Activated CD4-positive, CD25-positive, alpha-beta regulatory T cell (primary cell): Measurements from ENCODE around the gene EIF4EBP3.

Experiments used
- DNase-seq, 4 experiments: peaks; one replicate each; lab custom pipeline; 2025; lab: John Stamatoyannopoulos, UW

Gene EIF4EBP3

DNA sequence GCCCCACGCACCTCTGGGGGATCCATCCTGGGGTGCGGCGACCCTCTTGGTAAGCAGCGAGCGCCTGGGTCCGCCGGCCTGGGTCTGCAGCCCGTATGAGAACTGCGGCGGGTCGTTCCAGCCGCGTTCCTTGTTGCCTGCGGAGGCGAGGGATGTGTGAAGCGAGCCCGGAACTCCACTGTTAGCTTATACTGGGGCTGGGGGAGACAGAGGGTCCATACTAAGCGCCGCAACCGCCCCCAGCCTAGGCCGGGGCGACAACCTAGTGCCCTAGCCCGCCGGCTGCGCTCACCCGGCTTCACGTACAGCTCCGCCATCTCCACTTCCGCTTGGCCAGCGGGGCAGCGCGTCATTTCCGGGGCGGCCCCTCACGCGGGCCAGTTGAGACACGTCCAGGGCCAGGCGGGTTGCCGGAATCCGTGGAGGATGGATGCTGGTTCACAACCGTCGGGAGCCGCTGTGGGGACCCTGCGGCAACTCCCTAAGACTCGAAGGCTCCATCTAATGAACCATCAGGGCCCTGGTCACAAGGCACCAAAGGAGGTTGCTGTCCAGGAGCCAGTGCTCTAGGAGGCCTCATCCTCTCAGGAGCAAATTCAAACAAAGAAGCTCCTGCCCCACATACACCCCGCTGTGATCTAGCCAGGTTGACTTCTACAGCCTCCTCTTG is 9.8 kb downstream of the EIF4EBP3 start, which contains the start of gene SRA1:
Gene SRA1, minus strand, starts transcription at position 338 of the 670 bp plus-strand sequence. Its CDS starts 21 bp downstream, at position 317.
- DNase-seq, result peak; percentile 70 to 75 (median 70)

DNA sequence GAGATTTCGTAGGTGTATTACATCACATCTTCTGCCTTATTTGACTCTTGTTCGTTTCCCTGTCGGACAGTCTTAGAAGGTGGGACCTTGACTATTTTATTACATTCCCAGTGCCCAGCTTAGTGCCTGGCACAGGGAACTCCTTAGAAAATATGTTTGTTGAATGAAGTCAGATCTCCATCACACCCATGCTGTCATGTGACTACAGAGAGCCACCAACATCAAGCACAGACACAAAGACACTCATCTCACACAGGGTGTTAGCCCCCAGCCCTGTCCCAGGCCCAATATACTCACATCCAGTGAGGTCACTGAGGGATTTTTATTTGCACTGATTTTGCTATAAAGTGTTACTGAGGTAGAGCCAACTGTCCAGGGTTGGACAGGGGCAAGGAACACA is 10.5 kb downstream of the EIF4EBP3 start:
- DNase-seq, result no peak

DNA sequence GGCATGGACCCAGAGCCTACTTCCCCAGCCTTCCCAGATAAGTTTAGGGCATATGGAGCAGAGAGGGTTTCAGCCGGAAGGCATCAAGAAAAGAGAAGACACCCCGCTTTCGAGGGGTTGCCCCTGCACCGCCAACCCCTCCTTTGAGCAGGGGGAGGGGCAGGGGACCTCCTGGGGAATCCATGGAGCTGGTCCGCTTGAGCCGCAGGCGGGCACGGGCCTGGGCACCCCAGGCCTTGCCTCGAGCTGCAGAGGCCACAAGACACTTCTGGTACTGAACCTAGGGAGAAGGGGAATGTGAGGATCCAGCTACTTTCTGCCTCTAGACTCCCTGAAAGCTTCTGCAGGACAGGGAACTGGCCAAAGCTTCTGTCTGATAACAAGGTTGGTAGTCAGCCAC is 11.1 kb downstream of the EIF4EBP3 start:
- DNase-seq, result no peak

DNA sequence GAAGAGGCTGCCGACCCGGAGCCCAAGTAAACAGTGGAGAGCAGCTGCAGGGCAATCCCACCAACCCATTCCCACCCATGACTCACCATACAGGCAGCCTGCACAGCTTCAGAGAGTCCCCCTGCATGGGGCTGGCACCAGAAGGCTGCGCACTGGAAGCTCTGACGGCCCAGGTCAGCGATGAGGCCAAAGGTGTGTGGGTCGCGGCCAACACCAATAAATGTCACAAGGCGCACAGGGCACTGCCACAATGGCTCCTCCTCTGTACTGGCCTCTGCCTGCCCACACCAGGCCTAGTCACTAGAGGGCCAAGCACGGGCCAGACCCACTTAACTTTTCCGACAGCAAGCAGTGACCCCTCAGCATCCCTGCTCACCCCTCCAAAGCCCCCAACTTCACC is 12.8 kb downstream of the EIF4EBP3 start:
- DNase-seq, result no peak

DNA sequence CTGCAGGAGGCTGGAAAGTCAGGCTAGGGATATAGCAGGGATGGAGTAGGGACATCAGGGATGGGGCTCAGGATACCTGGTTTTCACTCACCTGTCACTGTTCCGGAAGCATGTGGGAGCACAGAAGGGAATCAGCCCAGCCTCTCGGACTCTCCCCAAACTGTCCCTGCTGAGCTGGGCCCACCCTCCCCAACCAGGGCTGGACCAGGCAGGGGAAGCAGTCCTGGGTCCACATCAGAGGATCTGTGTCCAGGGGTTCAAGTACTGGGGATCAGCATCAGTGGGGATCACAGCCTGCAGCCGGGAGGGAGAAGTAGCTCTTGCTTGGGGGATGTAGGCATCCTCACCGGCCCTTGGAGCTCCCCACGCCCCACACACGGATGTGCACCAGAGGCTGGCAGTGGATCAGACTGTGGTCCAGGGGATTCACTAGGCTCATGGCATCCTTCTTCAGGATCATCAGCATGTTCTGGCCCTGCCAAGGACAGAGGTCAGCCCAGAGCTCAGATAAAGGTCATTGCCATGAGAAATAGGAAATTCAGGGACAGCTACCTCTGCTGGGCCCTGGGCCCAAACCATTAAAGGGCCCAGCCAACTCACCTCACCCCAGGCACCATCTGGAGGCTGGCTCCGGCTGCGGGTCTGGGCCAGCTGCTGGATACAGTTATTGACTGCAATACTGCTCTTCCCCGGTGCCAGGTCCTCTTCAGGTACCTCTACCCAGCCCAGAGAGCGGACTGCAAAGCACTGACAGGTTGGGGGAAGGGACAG is 14.5 kb downstream of the EIF4EBP3 start:
- DNase-seq, result no peak

DNA sequence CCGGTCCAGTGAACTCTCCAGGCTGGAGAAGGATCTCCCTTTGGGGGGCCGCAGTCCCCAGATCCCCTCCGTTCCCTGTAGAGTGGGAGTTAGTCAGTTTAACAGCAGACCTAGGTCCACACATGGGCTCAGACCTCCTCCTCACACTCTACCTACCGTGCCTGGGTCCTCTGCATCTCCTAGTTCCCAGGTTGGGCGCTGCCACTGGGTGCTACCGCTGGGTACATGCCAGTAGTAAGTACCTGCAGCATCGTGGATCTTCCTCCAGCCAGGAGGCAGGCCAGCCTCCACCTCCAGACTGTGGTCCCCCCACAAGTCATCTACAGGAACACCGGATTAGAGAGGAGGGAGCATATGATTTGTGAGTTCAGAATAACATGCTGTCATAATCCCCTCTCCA is 16.1 kb downstream of the EIF4EBP3 start:
- no peak for DNase-seq

DNA sequence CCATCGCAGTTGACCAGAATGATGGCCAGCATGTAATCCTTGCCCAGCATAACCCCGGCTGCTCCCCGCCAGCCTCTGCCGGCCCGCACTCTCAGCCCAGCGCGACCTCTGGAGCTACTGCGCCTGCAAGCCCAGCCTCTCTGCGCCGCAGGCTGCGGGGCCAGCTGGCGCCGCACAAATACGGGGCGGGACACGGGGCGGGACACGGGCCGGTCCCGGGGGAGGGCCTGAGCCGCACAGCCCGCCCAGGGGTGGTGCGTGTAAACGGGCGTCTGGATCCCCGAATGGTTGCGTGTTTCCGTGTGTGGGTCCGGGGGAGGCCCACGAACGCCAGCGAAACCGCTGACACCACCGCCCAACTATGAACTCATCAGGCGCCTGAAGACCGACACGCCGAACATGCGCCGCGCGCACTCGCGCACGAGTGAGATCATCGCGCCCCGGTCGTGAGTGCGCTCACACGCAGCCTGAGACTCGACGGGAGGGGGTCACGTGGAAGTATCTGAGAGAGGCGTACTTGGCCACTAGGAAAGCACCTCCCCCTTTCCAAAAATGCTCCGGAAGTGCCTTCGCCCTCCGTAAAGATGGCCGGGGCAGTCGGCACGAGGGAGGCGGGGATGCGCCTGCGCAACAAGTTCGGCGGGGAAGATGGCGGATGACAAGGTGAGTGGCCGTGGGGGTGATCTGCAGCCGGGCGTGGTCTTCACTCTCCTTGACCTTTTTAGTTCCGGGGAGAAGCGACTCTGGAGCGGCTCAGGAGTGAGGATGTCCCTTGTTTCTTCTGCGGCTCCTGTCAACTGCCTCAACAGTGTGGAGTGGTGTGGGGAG is 16.9 kb downstream of the EIF4EBP3 start, which contains the start of the genes APBB3 and SLC35A4:
Gene APBB3, minus strand, starts transcription at position 403 of the 828 bp plus-strand sequence. Its CDS starts 353 bp downstream, at position 50.
Gene SLC35A4, plus strand, starts transcription at position 633 of the 828 bp plus-strand sequence. CDS start 2,342 bp downstream, outside the sequence.
- peak; percentile 90 to 97 (median 96) for DNase-seq

DNA sequence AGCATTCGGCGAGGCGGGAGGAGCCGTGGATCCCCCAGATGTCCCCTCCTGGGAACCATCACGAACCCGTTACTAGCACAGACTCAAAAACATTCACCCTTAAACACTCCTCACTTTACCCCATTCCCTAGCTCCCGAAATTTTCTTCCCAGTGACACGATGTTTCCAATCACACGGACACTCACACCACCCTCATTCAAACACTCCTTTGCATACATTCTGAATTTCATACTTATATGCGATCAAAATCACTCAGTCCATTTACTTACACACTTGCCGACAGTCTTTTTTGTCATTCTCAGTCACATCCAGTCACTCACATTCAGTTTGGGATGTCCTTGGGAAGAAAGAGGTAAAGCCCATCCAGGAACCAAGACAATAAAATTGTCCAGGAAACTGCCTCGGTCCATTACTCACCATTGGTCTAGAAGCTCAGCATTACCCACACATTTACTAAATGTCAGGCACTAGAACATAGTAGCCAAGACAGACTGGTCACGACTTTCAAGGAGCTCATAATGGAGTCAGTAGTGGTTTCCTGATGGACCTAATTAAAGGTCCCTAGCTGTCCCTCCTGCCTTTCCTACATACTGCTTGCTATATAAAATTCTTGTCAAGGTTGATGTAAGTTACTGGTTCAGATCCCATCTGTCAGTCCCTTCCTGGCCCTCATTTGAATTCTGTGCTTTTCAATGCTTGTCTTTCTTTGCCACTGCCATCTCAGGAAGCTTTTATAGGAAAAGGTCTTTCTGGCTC is 17.7 kb downstream of the EIF4EBP3 start:
- no peak for DNase-seq

DNA sequence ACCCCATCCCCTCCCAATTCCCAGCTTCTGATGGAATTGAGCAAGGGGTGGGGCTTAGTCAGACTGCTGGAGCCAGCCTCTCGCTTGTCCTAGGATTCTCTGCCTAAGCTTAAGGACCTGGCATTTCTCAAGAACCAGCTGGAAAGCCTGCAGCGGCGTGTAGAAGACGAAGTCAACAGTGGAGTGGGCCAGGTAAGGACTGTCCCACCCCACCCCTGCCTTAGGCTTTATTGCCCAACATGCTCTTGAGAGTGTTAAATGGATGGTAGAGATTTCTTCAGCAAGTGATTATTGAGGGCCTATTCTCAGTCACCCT is 18.3 kb downstream of the EIF4EBP3 start:
- no peak for DNase-seq

DNA sequence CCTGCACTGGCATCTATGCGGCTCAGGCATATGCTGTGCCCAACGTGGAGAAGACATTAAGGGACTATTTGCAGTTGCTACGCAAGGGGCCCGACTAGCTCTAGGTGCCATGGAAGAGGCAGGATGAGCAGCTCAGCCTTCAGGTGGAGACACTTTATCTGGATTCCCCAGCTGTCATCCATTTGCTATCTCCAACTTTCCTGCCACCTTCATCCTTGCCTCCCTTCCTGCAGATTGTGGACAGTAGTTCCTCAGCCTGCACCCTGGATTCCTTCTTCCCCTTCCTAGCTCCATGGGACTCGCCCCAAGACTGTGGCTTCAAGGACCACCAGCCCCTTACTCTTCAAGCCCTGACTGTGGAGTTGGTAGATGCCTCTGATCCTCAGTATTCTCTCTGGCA is 19.2 kb downstream of the EIF4EBP3 start:
- no peak for DNase-seq

DNA sequence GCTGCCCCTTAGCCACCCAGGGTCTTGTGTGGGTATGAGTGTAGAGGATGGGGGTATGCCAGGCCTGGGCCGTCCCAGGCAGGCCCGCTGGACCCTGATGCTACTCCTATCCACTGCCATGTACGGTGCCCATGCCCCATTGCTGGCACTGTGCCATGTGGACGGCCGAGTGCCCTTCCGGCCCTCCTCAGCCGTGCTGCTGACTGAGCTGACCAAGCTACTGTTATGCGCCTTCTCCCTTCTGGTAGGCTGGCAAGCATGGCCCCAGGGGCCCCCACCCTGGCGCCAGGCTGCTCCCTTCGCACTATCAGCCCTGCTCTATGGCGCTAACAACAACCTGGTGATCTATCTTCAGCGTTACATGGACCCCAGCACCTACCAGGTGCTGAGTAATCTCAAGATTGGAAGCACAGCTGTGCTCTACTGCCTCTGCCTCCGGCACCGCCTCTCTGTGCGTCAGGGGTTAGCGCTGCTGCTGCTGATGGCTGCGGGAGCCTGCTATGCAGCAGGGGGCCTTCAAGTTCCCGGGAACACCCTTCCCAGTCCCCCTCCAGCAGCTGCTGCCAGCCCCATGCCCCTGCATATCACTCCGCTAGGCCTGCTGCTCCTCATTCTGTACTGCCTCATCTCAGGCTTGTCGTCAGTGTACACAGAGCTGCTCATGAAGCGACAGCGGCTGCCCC is 19.8 kb downstream of the EIF4EBP3 start:
- no peak for DNase-seq

DNA sequence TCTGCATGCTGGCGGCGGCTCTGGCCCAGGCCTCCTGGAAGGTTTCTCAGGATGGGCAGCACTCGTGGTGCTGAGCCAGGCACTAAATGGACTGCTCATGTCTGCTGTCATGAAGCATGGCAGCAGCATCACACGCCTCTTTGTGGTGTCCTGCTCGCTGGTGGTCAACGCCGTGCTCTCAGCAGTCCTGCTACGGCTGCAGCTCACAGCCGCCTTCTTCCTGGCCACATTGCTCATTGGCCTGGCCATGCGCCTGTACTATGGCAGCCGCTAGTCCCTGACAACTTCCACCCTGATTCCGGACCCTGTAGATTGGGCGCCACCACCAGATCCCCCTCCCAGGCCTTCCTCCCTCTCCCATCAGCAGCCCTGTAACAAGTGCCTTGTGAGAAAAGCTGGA is 20.4 kb downstream of the EIF4EBP3 start:
- no peak for DNase-seq

DNA sequence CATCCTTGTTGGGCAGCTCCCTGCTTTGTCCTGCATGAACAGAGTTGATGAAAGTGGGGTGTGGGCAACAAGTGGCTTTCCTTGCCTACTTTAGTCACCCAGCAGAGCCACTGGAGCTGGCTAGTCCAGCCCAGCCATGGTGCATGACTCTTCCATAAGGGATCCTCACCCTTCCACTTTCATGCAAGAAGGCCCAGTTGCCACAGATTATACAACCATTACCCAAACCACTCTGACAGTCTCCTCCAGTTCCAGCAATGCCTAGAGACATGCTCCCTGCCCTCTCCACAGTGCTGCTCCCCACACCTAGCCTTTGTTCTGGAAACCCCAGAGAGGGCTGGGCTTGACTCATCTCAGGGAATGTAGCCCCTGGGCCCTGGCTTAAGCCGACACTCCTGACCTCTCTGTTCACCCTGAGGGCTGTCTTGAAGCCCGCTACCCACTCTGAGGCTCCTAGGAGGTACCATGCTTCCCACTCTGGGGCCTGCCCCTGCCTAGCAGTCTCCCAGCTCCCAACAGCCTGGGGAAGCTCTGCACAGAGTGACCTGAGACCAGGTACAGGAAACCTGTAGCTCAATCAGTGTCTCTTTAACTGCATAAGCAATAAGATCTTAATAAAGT is 21.1 kb downstream of the EIF4EBP3 start:
- no peak for DNase-seq

DNA sequence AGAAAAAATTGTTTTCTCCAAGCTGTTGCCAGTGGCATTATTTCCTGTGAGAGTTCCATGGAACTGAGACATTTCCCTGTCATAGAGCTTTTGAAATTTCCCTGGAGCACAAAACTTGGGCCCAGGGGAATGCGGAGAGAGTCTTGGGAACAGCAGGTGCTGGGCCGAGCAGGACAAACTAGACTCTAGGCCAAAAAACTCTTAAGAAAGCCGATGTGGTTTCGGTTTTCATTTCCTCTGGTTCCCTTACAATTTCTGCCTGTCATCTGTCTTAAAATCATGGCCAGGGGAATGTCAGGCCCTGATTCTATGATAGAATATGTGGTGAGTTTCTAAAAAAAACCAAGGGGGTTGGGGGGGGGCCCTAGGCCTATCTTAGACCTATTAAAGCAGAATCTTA is 21.7 kb downstream of the EIF4EBP3 start:
- no peak for DNase-seq

DNA sequence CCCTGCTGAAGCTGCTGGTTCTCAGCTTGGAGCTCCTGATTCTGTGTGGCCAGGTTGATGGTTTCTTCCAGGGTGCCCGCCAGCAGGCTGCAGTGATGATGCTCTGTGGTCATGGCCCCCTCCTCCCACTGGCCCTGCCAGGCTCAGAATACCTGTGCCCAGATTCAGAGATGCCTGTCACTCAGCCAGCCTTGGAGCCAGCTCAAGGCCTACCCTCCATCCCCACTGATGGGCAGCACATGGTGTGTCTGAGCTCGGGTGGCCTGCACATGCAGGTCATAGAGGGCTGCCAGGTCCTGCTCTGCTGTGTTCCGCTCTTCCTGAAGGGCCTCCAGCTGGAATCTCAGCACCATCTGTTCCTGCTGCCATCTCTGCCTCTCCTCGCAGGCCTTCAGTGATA is 22.6 kb downstream of the EIF4EBP3 start:
- no peak for DNase-seq

DNA sequence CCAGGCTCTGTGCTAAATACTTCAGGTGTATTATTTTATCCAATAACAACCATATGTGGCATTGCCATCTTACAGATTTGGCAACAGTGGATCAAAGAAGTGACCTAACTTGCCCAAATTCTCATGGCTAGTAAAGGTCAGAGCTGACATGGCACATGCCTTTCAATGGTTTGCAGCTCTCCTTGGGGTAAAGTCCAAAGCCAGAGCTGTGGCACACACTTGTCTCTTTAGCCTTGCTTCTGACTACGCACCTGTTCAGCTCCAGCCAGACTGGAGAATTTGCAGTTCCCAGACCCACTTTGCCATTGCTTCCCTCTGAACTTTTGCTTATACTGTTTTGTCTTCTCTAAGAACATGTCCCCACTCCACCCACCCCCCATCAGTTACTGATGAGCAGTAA is 23.0 kb downstream of the EIF4EBP3 start:
- DNase-seq, result no peak

DNA sequence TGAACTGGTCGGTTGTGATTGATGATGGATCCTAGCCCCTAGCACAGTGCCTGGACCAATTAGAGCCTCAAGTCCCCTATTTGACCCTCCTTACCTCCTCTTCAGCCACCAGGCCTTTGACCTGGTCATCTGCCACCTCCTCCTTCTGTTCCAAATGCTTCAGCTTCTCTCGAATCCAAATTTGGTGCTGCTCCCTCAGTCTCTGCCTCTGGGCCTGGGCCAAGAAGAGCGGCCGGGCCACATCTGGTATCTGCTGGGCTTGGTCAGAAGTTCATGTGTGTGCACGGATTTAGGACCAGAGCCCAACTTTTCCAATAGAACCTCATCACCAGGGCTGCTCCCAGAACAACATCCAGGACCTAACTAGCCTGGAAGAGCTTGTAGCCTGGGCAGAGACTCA is 23.6 kb downstream of the EIF4EBP3 start:
- no peak for DNase-seq

DNA sequence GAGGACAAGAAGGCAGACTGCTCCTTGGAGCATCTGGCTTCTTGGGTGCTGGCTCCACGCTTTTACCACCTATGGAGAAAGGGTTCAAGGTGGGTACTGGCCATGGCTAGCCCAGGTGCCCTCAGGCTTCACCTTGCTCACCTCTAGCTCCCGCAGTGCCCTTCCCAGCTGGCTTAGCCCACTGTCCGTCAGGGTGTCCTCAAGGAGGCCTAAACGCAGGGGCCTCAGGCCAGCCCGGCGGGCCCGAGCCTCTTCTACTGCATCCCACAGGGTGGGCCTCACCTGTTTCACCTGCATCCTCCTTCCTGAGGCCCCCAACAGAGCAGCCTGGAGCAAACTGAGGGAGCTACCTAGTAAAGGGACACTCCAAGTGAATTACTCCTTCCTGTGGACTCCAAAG is 26.2 kb downstream of the EIF4EBP3 start:
- DNase-seq, result no peak

DNA sequence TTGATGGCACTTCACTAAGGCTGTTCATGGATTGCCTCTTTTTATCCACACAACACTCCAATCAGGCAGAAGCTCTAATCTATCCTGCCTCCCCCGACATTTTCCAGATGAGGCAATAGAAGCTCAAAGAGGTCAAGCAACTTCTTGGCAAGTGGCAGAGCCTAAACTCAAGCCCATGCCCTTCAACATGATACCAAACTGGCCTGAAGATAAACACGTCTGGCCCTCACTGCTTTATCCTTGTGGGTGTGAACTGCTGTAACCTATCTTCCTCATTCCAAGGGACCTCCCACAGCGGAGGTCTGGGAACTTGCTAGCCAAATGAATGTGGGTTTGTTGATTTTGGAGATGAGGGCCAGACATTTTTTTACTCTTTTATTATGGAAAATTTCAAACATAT is 26.7 kb downstream of the EIF4EBP3 start:
- DNase-seq, result no peak

DNA sequence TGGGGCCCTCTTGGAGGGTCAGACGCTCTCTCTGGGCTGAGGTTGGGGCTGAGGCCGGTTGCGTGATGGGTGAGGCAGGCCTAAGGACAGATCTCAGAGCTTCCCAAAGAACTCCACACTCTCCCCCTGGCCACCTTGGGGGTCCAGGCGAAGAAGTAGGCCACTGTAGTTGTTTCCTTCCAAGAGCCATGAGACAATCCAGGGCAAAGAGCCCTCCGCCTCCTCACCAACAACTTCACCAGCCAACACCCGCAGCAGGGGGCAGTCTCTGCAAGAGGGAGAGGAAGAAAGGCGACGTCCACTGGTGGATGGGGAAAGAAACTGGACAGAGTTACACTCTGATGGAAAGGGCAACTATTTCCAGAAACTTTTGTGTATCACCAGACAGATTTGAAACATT is 27.8 kb downstream of the EIF4EBP3 start:
- DNase-seq, result no peak

DNA sequence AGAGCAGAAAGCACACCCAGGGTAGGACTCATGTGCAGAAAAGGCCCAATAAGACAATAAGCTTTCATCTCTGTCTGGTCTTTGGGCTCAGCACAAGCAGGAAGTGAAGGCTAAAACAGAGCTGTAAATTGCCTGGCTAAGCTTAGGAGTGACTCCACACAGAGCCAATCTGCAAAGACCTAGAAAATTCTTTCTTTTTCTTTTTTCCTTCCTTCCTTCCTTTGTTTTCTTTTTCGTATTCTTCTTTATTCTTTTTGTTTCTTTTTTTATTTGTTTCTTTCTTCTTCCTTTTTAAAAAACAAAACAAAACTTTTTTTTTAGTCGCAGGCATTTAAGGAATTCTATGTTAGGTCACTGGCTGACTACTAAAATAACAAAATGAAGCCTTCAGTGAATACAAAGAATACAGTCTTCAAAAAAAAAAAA is 29.3 kb downstream of the EIF4EBP3 start:
- no peak for DNase-seq
